Natural killer cell (primary cell): Measurements from ENCODE around the gene BBX. TPM values are rescaled to one million over a fixed set of nuclear protein-coding genes. Genes with fewer than 3 reads are reported as not detected.
A peak's percentile ranks its signal among the peaks of the same experiment; 100 is the strongest.

Source experiments
- ATAC-seq, 3 donors: fragments of 150-1000 bp in 2 of 3; fragments of 200-7000 bp in 1 of 3; cut with Tn5 transposase; 1 replicate in 1 of 3; 2 replicates in 2 of 3; pipeline ENCODE4 v1.10.0; 2021; ENCODE audit warnings: mild to moderate bottlenecking in 2 of 3, moderate library complexity in 2 of 3
- DNase-seq, 2 donors: peaks; one replicate each; pipeline versions ENCODE4 v3.0.0 to v3.0.0-alpha.2; 2013 to 2021; ENCODE audit warnings: mixed read lengths in 1 of 2
- H3K27ac ChIP-seq: one replicate; pipeline ENCODE4 v1.5.1; 2013; ENCODE audit warnings: mild to moderate bottlenecking, low read length
- H3K27me3 ChIP-seq: one replicate; pipeline ENCODE4 v1.6.1; 2013; ENCODE audit warnings: low read length; ENCODE audit not compliant: control insufficient read depth, insufficient read depth
- H3K36me3 ChIP-seq: one replicate; pipeline ENCODE4 v1.6.1; 2013; ENCODE audit warnings: low read length; ENCODE audit not compliant: control insufficient read depth, insufficient read depth
- H3K4me1 ChIP-seq: one replicate; pipeline ENCODE4 v1.6.1; 2013; ENCODE audit warnings: low read length; ENCODE audit not compliant: control insufficient read depth, insufficient read depth
- H3K4me3 ChIP-seq: one replicate; pipeline ENCODE4 v1.5.1; 2013; ENCODE audit warnings: low read length
- H3K9me3 ChIP-seq: one replicate; pipeline ENCODE4 v1.6.1; 2013; ENCODE audit warnings: low read length; ENCODE audit not compliant: control insufficient read depth, insufficient read depth
- H3K27ac Mint-ChIP-seq, 2 donors: one replicate each; pipeline ENCODE4 v1.8.0; 2022; ENCODE audit warnings: mild to moderate bottlenecking in 2 of 2, mixed read lengths in 2 of 2, moderate library complexity in 1 of 2
- H3K27me3 Mint-ChIP-seq, 2 donors: one replicate each; pipeline ENCODE4 v1.8.0; 2022; ENCODE audit warnings: low read depth in 2 of 2, mixed read lengths in 2 of 2
- H3K36me3 Mint-ChIP-seq: one replicate; pipeline ENCODE4 v1.8.0; 2022; ENCODE audit warnings: mixed read lengths
- H3K4me1 Mint-ChIP-seq, 2 donors: one replicate each; pipeline ENCODE4 v1.8.0; 2022; ENCODE audit warnings: mixed read lengths in 2 of 2
- H3K4me3 Mint-ChIP-seq: one replicate; pipeline ENCODE4 v1.8.0; 2022; ENCODE audit warnings: mild to moderate bottlenecking, moderate library complexity, mixed read lengths
- H3K9me3 Mint-ChIP-seq, 2 donors: one replicate each; pipeline ENCODE4 v1.8.0; 2022; ENCODE audit warnings: mixed read lengths in 2 of 2
- WGBS: methylation state at CpG from one replicate; pipeline ENCODE4 v1.1.7; 2013; ENCODE audit warnings: missing lambda C conversion rate; ENCODE audit not compliant: insufficient coverage; 5-methylcytosine and 5-hydroxymethylcytosine counted together
- intact Hi-C: fragments of 100-400 bp; cut with micrococcal nuclease; formaldehyde crosslinking; loops from one replicate; pipeline ENCODE4 v1.14.2; 2022
- total RNA-seq, 4 donors: library from RNA; stranded (reverse); fragments of 120-200 nt in 1 of 4; gene quantifications; one replicate each; pipeline versions ENCODE4 v1.2.3 to v1.2.4, GENCODE V29; 2013 to 2022
- TF ChIP-seq, protein P1 (sequence below): fragments of 200-600 bp; IDR thresholded peaks from one replicate; pipeline ENCODE4 v1.8.0; 2022; ENCODE audit warnings: antibody characterized with exemption

The BBX gene
- total RNA-seq, 3 donors from 2014 or later (not counting 1 experiment from before 2014, with no cell fraction given), result 80.0 to 87.1 (median 83.4) TPM

DNA sequence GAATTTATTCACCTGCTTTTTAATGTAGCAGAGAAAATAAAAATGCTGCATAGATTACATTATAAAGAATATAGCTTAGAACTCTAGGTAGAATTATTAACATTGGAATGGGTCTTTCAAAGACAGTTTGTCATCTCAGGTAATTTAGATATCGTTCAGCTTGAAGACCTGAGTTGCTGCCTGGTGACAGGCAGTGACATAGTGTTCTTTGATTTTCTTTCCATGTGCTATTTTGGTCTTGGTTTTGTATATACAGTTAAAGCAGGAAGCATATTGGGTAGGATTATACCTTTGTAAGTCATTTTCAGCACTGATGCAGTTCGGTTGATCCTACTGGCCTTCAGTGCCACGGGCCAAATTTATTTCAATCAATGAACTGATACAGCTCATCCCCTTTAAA, 98.7 kb downstream of the BBX start:
- Mint-ChIP-seq H3K27me3 (no peaks in the 10 kb centered on the region), H3K27ac (no peak overlapping the region), H3K9me3 (no peaks in the 10 kb centered on the region), H3K4me3 (no peak overlapping the region), H3K4me1 (peaks cover 45 to 64% of the 10 kb centered on the region in 2 donors), H3K36me3 (no peaks in the 10 kb centered on the region)
- no peaks in the 10 kb centered on the region for H3K27me3 ChIP-seq
- 64% methylated on average over 2 of the region's 3 CpGs for WGBS
- no peak overlapping the region for H3K4me3 ChIP-seq
- H3K36me3 ChIP-seq, result no peaks in the 10 kb centered on the region
- DNase-seq (no peak), ATAC-seq (no peak)
- no peak overlapping the region for H3K27ac ChIP-seq
- intact Hi-C loops, result no loop called here
- H3K9me3 ChIP-seq, result no peaks in the 10 kb centered on the region
- H3K4me1 ChIP-seq, result no peaks in the 10 kb centered on the region
- TF ChIP-seq, protein P1, sequence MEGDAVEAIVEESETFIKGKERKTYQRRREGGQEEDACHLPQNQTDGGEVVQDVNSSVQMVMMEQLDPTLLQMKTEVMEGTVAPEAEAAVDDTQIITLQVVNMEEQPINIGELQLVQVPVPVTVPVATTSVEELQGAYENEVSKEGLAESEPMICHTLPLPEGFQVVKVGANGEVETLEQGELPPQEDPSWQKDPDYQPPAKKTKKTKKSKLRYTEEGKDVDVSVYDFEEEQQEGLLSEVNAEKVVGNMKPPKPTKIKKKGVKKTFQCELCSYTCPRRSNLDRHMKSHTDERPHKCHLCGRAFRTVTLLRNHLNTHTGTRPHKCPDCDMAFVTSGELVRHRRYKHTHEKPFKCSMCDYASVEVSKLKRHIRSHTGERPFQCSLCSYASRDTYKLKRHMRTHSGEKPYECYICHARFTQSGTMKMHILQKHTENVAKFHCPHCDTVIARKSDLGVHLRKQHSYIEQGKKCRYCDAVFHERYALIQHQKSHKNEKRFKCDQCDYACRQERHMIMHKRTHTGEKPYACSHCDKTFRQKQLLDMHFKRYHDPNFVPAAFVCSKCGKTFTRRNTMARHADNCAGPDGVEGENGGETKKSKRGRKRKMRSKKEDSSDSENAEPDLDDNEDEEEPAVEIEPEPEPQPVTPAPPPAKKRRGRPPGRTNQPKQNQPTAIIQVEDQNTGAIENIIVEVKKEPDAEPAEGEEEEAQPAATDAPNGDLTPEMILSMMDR, result no peak

GRCh38 chr3:107627962-107628542, 105.3 kb downstream of the BBX start:
- Histone ChIP-seq H3K4me1 (no peaks in the 10 kb centered on the region), H3K36me3 (no peaks in the 10 kb centered on the region), H3K27ac (no peak overlapping the region), H3K27me3 (no peaks in the 10 kb centered on the region), H3K4me3 (no peak overlapping the region), H3K9me3 (no peaks in the 10 kb centered on the region)
- Mint-ChIP-seq H3K9me3 (no peaks in the 10 kb centered on the region), H3K4me1 (peaks cover 35 to 39% of the 10 kb centered on the region in 2 donors), H3K27ac (no peak overlapping the region), H3K4me3 (no peak overlapping the region), H3K27me3 (no peaks in the 10 kb centered on the region), H3K36me3 (no peaks in the 10 kb centered on the region)
- TF ChIP-seq, protein P1, result no peak
- intact Hi-C loops, result no loop called here
- DNase-seq (no peak), ATAC-seq (no peak)

DNA sequence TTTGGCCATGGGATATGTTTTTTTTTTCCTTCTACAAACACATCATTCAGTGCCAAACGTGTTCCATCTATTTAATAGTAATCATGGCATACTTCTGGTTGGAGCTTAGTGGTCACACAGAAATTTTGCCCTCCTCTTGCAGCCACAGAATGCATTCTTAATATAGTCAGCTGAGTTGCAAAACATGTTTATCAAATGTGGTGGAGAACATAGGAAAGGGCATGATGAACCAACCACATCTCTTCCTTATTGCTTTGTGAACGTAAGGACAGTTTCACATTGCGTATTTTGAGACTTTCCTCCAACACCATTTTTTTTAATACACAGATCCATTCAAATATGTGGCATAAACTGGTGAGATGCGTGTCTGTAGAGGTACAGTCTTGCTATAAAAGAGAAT, 106.8 kb downstream of the BBX start:
- ATAC-seq (no peak), DNase-seq (no peak)
- Mint-ChIP-seq H3K4me1 (peaks cover 43 to 46% of the 10 kb centered on the region in 2 donors), H3K4me3 (no peak overlapping the region), H3K9me3 (no peaks in the 10 kb centered on the region), H3K27ac (no peak overlapping the region), H3K27me3 (no peaks in the 10 kb centered on the region), H3K36me3 (no peaks in the 10 kb centered on the region)
- Histone ChIP-seq H3K27me3 (no peaks in the 10 kb centered on the region), H3K9me3 (no peaks in the 10 kb centered on the region), H3K4me1 (no peaks in the 10 kb centered on the region), H3K4me3 (no peak overlapping the region), H3K36me3 (no peaks in the 10 kb centered on the region), H3K27ac (no peak overlapping the region)
- intact Hi-C loops, result no loop called here
- WGBS, result 76% methylated on average over 3 of the region's 4 CpGs
- TF ChIP-seq, protein P1, result no peak

- Mint-ChIP-seq H3K4me3 (no peak overlapping the region), H3K9me3 (no peaks in the 10 kb centered on the region), H3K27me3 (no peaks in the 10 kb centered on the region), H3K4me1 (peaks cover 43 to 48% of the 10 kb centered on the region in 2 donors), H3K36me3 (no peaks in the 10 kb centered on the region), H3K27ac (peak overlapping the region in 1 of 2 donors; percentile 50)
- ATAC-seq (peak in 2 of 3 donors; percentile 34 to 36), DNase-seq (no peak)
- TF ChIP-seq, protein P1, result no peak
- no peaks in the 10 kb centered on the region for H3K27me3 ChIP-seq
- H3K4me1 ChIP-seq, result no peaks in the 10 kb centered on the region
- no peak overlapping the region for H3K27ac ChIP-seq
- intact Hi-C loops, result no loop called here
- H3K4me3 ChIP-seq, result no peak overlapping the region
- H3K36me3 ChIP-seq, result no peaks in the 10 kb centered on the region
- H3K9me3 ChIP-seq, result no peaks in the 10 kb centered on the region
Measured at GRCh38 chr3:107630779-107631178, 108.0 kb downstream of the BBX start.
